NB4 (cell line): ENCODE data around the gene RARRES2.

Source experiments
- CTCF ChIP-seq: IDR thresholded peaks from one replicate; pipeline ENCODE4 v1.5.1; 2012; ENCODE audit warnings: low read depth, low read length
- MYC ChIP-seq: IDR thresholded peaks from 2 replicates; pipeline ENCODE4 v1.6.1; 2011; ENCODE audit warnings: low read depth, low read length

GRCh38 chr7:150378853-150379440 lies 37.5 kb upstream of the RARRES2 start, which contains the start of gene ZNF775:
- TF ChIP-seq CTCF, result no peak
- 0 out of 2 replicates have a peak, but pooled peaks have one; percentile 14 for TF ChIP-seq MYC
